SK-N-MC (cell line): ENCODE measurements around the gene INPP4B.

Source experiments
- DNase-seq: peaks from one replicate; pipeline ENCODE4 v3.0.0-alpha.2; 2011; ENCODE audit warnings: low read depth, low spot score
- H3K27ac ChIP-seq: fragments of 200-600 bp; sonication (generic); 2 replicates; pipeline ENCODE4 v1.5.1; 2016; ENCODE audit warnings: mixed run types
- H3K36me3 ChIP-seq: fragments of 200-600 bp; sonication (generic); 2 replicates; pipeline ENCODE4 v1.6.1; 2017; ENCODE audit warnings: antibody characterized with exemption, low read length, mixed read lengths; ENCODE audit not compliant: insufficient read depth
- H3K4me3 ChIP-seq: fragments of 200-600 bp; sonication (generic); 2 replicates; pipeline ENCODE4 v1.5.1; 2016
- H3K9ac ChIP-seq: fragments of 200-600 bp; sonication (generic); 2 replicates; pipeline ENCODE4 v1.8.0; 2017; ENCODE audit warnings: mixed run types, mixed read lengths; ENCODE audit not compliant: insufficient read length
- H3K9me3 ChIP-seq: fragments of 200-600 bp; sonication (generic); 2 replicates; pipeline ENCODE4 v1.6.1; 2017; ENCODE audit warnings: low read depth, mild to moderate bottlenecking, antibody characterized with exemption, low read length, moderate library complexity, mixed read lengths
- EZH2 ChIP-seq: fragments of 200-600 bp; sonication (generic); IDR thresholded peaks from one replicate; pipeline ENCODE4 v1.6.1; 2017; ENCODE audit warnings: antibody characterized with exemption
- FOXP2 ChIP-seq: optimal IDR thresholded peaks from 2 replicates; pipeline ENCODE3; 2011; ENCODE audit warnings: mild to moderate bottlenecking, moderate library complexity; ENCODE audit not compliant: insufficient read depth; ENCODE audit errors: extremely low read length, control extremely low read depth
- POLR2AphosphoS5 ChIP-seq: IDR thresholded peaks from 2 replicates; pipeline ENCODE4 v1.6.1; 2012; ENCODE audit warnings: mild to moderate bottlenecking, low read depth, low read length, borderline replicate concordance

INPP4B gene

DNA sequence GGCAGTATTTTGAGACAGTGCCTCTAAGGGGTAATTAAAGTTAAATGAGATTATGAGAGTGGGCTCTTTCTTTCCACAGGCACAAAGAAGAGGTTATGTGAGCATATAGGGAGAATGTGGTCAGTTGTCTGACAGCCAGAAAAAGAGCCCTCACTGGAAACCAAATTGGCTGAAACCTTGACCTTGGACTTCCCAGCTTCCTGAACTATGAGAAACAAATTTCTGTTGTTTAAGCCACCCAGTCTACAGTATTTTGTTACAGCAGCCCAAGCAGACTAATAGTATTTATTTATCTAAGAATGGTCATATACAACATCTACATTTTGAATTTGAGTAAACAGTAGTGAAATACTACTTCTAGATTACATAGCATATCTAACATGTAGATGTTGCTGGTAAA lies 736.0 kb downstream of the INPP4B start:
- Histone ChIP-seq H3K9me3 (no peaks in the 10 kb centered on the region), H3K9ac (no peak overlapping the region), H3K27ac (no peak overlapping the region), H3K36me3 (no peaks in the 10 kb centered on the region), H3K4me3 (no peak overlapping the region)
- no peak for TF ChIP-seq POLR2AphosphoS5
- no peak for TF ChIP-seq EZH2
- no peak for TF ChIP-seq FOXP2
- DNase-seq = no peak

- DNase-seq = no peak
- no peak for TF ChIP-seq EZH2
- no peak for TF ChIP-seq POLR2AphosphoS5
- TF ChIP-seq FOXP2 = no peak
- no peak overlapping the region for H3K27ac ChIP-seq
Observed at GRCh38 chr4:142104041-142104440, 742.1 kb downstream of the INPP4B start.

DNA sequence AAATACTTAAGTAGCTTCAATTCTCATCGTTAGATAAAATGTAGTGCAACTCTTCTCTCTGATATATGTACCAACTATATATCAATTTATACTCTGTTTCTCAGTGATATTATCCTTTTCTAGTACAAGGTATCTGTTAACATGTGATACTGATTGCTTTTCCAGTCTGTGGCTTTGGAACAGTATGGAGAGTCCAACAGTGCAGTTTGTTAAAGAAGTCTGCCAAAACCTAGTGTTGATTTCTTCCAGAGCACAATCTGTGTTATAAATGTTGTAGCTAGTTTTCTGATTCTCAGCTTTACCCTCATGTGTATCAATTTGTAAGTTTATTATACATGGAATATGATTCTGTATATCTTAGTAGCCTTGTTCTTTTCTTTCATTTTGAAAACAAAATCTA lies 744.7 kb downstream of the INPP4B start:
- H3K4me3 ChIP-seq = no peak overlapping the region
- no peak overlapping the region for H3K9ac ChIP-seq
- no peaks in the 10 kb centered on the region for H3K36me3 ChIP-seq
- no peak for TF ChIP-seq POLR2AphosphoS5
- no peak for TF ChIP-seq EZH2
- no peak for TF ChIP-seq FOXP2
- no peaks in the 10 kb centered on the region for H3K9me3 ChIP-seq
- H3K27ac ChIP-seq = no peak overlapping the region
- no peak for DNase-seq

More at GRCh38 chr4:142104041-142104440, 742.1 kb downstream of the INPP4B start:
- Histone ChIP-seq H3K36me3 (no peaks in the 10 kb centered on the region), H3K9me3 (no peaks in the 10 kb centered on the region), H3K4me3 (no peak overlapping the region), H3K9ac (no peak overlapping the region)

GRCh38 chr4:142100941-142101340 lies 745.2 kb downstream of the INPP4B start:
- H3K9ac ChIP-seq = no peak overlapping the region
- H3K4me3 ChIP-seq = no peak overlapping the region
- TF ChIP-seq POLR2AphosphoS5 (no peak), FOXP2 (no peak), EZH2 (no peak)
- no peaks in the 10 kb centered on the region for H3K36me3 ChIP-seq
- no peaks in the 10 kb centered on the region for H3K9me3 ChIP-seq
- H3K27ac ChIP-seq = no peak overlapping the region
- DNase-seq = no peak

DNA sequence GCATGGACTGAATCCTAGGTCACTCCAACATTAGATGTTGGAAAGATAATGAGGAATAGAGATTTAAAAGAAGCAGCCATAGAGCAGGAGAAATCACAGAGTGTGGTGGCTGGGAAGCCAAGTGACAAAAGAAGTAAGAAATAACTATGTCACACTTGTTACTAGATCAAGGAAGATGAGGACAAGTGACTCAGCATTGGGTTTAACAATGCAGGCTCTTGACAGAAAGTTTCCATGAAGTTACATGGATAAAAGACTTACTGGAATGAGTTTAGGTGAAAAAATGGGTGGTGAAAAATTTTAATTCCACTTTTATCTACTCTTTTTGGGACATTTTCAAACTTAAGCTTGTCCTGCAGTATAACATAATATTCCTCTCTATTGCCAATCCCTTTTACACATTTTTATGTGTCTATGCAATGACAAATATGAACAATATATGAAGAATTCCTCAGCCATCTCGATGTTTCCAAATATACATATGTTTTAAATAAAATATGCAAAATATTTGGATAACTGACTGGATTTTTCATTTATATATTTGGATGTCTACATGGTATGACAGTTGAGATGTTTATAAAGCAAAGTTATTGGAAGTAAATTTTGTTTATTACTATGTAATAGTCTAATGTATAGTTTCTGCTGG lies 747.1 kb downstream of the INPP4B start:
- H3K9me3 ChIP-seq = no peaks in the 10 kb centered on the region
- H3K36me3 ChIP-seq = no peaks in the 10 kb centered on the region
- no peak overlapping the region for H3K9ac ChIP-seq
- DNase-seq = no peak
- no peak overlapping the region for H3K4me3 ChIP-seq
- H3K27ac ChIP-seq = no peak overlapping the region
- TF ChIP-seq FOXP2 (no peak), EZH2 (no peak), POLR2AphosphoS5 (no peak)

DNA sequence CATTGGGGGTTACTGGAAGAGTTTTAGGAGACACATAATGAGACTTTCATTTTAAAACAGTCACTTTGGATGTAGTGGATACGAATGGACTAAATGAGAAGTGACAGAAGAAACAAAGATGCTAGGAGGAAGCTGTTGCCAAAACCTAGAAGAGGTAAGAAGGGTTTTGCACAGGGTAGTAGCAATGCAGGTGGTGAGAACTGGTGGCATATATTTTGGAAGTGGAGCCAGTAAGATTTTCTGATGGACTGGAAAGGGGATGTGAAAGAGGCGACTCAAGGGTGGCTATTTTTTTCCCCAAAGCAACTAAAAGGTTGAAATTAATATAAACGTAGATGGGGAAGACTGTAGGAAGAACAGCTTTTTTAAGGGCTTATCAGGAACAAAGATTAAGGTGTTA lies 747.7 kb downstream of the INPP4B start:
- TF ChIP-seq POLR2AphosphoS5 = no peak
- no peak for TF ChIP-seq FOXP2
- TF ChIP-seq EZH2 = no peak
- Histone ChIP-seq H3K9ac (no peak overlapping the region), H3K27ac (no peak overlapping the region)

DNA sequence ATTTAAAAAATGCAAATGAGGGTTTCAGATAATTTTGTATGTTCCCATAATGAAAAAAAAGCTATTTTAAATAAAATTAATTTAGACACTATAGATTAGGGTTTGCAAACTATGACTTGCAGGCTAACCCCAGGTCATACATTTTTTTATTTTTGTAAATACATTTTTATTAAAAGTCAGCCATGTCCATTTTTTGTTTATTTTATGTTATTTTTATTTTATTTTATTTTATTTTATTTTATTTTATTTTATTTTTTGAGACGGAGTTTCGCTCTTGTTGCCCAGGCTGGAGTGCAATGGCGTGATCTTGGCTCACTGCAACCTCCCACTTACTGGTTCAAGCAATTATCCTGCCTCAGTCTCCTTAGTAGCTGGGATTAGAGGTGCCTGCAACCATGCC lies 749.1 kb downstream of the INPP4B start:
- H3K36me3 ChIP-seq = no peaks in the 10 kb centered on the region
- H3K9me3 ChIP-seq = no peaks in the 10 kb centered on the region
- H3K4me3 ChIP-seq = no peak overlapping the region
- TF ChIP-seq EZH2 = no peak
- no peak for TF ChIP-seq FOXP2
- no peak for TF ChIP-seq POLR2AphosphoS5
- no peak for DNase-seq
- H3K27ac ChIP-seq = no peak overlapping the region
- H3K9ac ChIP-seq = no peak overlapping the region

More for the DNA sequence above, 747.7 kb downstream of the INPP4B start:
- DNase-seq = no peak
- no peaks in the 10 kb centered on the region for H3K9me3 ChIP-seq
- H3K36me3 ChIP-seq = no peaks in the 10 kb centered on the region
- H3K4me3 ChIP-seq = no peak overlapping the region

DNA sequence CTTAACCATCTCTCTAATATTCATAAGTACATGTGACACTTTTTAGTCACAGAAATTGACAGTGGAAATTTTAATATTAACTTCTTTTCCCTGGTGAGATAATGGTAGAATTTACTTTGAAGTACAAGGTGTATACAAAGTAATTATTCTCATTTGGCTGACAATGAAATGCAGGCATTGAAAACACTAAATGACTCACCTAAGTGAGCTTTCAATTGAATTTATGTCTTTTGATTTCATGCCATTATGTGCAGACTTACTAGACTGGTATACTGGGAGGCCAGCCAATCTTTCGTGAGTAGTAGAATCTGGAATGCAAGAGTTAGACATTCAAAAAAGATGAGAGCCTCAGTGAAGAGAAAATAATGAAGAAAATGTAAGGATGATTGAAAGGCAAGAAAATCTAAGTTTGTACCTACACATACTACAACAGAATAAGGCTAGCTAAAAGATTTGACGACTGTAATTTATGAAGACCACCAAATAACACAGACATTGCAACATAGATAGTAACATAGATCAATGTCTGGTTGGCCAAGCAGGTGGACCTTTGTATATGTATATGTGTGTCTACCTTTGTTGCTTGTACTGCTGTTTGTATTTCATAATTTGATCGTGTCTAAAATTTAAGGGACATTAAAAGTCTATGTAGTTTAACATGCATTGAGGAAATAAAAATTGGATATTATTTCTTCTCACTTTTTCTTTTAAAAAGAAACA lies 750.1 kb downstream of the INPP4B start:
- H3K27ac ChIP-seq = no peak overlapping the region
- no peak overlapping the region for H3K9ac ChIP-seq
- DNase-seq = no peak
- no peaks in the 10 kb centered on the region for H3K9me3 ChIP-seq
- H3K4me3 ChIP-seq = no peak overlapping the region
- no peaks in the 10 kb centered on the region for H3K36me3 ChIP-seq
- TF ChIP-seq FOXP2 (no peak), EZH2 (no peak), POLR2AphosphoS5 (no peak)
